ENCODE results near the gene PSTPIP2.

Gene PSTPIP2

GRCh38 chr18:45951016-45951714 is 120.9 kb downstream of the PSTPIP2 start:
- DNase-seq = no peak
- intact Hi-C loops (cut with DNase I) = no loop called here

DNA sequence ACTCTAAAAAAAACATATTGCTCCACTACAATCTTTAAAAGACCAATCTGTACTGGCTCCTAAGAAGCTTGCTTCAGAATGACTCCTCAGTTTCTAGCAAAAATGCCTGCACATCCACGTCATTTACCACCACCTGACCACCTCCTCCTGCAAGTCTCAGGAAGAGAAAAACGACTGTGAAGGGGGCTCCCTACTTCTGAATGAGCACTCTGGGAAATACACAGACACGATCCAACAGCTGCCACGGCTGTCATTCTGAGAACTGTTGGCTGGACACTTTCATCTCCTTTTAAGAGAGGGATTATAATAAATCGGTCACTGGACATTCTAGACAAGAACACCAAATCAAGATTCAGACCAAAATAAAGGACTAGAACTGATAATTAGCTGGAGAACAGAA is 126.4 kb downstream of the PSTPIP2 start:
- intact Hi-C loops (cut with DNase I) = no loop called here
- DNase-seq = no peak

- no peak for DNase-seq
- intact Hi-C loops (cut with DNase I) = no loop called here
Measured at GRCh38 chr18:45940724-45941123, 131.3 kb downstream of the PSTPIP2 start.

DNA sequence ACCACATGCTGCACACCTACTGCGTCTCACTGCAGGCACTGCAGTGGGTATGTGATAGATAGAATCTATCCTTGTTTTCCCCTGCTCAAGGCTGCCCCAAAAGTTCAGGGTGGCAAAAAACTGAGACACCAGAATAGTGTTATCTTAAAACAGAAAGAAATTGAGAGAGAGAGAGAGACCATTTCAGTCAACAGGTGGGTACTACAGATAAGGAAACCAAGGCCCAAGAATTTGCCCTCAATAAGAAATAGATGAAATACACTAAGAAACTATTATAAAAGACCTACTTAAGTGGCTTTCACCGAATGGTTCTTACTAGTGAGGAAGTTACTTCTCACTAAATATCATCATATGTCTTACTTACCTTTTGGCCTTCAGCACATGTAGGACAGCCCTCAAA is 132.8 kb downstream of the PSTPIP2 start:
- no peak for DNase-seq
- intact Hi-C loops (cut with DNase I) = no loop called here

GRCh38 chr18:45938488-45938935 is 133.5 kb downstream of the PSTPIP2 start:
- intact Hi-C loops (cut with DNase I) = no loop called here
- no peak for DNase-seq

GRCh38 chr18:45935591-45936335 is 136.3 kb downstream of the PSTPIP2 start:
- DNase-seq = no peak
- intact Hi-C loops (cut with DNase I) = no loop called here
